Activated CD8-positive, alpha-beta T cell treated with anti-CD3 and anti-CD28 coated beads for 36 hours (primary cell): ENCODE results near the gene ETDA. TPM values are rescaled to one million over a fixed set of nuclear protein-coding genes. Genes with fewer than 3 reads are reported as not detected.
"Not testable (repeated sequence)": the region's sequence is repeated elsewhere in the genome, so short reads cannot be mapped to it uniquely, and the experiment has no call there.

Experiments used
- ATAC-seq: fragments of 200-7000 bp; cut with Tn5 transposase; one replicate; pipeline ENCODE4 v1.10.0; 2021; ENCODE audit warnings: mild to moderate bottlenecking, moderate library complexity
- CTCF ChIA-PET: fragments of 350-600 bp; sonication (Branson Sonifier 250); formaldehyde crosslinking; loops from one replicate; lab custom pipeline; 2021; ENCODE audit warnings: antibody characterized with exemption; lab: Charles Lee
- POLR2A ChIA-PET: fragments of 350-600 bp; sonication (Branson Sonifier 250); formaldehyde crosslinking; loops from one replicate; lab custom pipeline; 2021; ENCODE audit warnings: antibody characterized with exemption; lab: Charles Lee
- DNase-seq: peaks from one replicate; pipeline ENCODE4 v3.0.0-alpha.2; 2020
- H3K27ac Mint-ChIP-seq: one replicate; pipeline ENCODE4 v1.8.0; 2021; ENCODE audit warnings: mild to moderate bottlenecking, mixed read lengths
- H3K27me3 Mint-ChIP-seq: one replicate; pipeline ENCODE4 v1.8.0; 2021; ENCODE audit warnings: mixed read lengths
- H3K36me3 Mint-ChIP-seq: one replicate; pipeline ENCODE4 v1.8.0; 2021; ENCODE audit warnings: low read depth, mixed read lengths
- H3K4me1 Mint-ChIP-seq: one replicate; pipeline ENCODE4 v1.8.0; 2021; ENCODE audit warnings: low read depth, mixed read lengths
- H3K4me3 Mint-ChIP-seq: one replicate; pipeline ENCODE4 v1.8.0; 2021; ENCODE audit warnings: mild to moderate bottlenecking, moderate library complexity, mixed read lengths
- H3K9me3 Mint-ChIP-seq: one replicate; pipeline ENCODE4 v1.8.0; 2021; ENCODE audit warnings: mixed read lengths
- intact Hi-C: fragments of 100-400 bp; cut with micrococcal nuclease; formaldehyde crosslinking; loops from one replicate; pipeline ENCODE4 v1.10.0; 2022
- total RNA-seq, 2 experiments: library from RNA; stranded (reverse); gene quantifications; one replicate each; pipeline ENCODE4 v1.2.3, GENCODE V29; 2021
- TF ChIP-seq, protein P1 (sequence below): fragments of 200-600 bp; IDR thresholded peaks from one replicate; pipeline ENCODE4 v1.8.0; 2022; ENCODE audit warnings: antibody characterized with exemption, mild to moderate bottlenecking

The ETDA gene
- total RNA-seq, 2 experiments from 2014 or later: not detected

DNA sequence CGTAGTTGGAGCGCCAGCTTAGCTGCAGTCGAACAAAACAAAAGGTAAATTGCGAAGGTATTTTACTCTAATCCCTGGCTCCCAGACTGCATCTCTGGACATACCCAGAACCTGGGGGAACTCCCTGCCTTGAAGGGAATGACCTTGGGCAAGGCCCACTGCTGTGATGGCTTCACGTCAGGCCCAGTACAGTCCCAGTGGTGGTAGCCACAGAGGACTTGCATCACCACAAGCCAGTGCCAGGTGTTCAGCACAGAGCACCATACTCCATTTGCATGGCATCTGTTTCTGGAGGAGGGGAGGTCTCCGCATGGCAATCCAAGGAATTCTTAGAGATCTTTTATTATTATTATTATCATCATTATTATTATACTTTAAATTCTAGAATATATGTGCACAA lies 5.6 kb downstream of the ETDA start:
- H3K4me3 Mint-ChIP-seq: no peak overlapping the region
- DNase-seq (no peak), ATAC-seq (no peak)
- H3K4me1 Mint-ChIP-seq: no peaks in the 10 kb centered on the region
- H3K27ac Mint-ChIP-seq: no peak overlapping the region
- peaks cover 2% of the 10 kb centered on the region for H3K9me3 Mint-ChIP-seq
- TF ChIP-seq, protein P1, sequence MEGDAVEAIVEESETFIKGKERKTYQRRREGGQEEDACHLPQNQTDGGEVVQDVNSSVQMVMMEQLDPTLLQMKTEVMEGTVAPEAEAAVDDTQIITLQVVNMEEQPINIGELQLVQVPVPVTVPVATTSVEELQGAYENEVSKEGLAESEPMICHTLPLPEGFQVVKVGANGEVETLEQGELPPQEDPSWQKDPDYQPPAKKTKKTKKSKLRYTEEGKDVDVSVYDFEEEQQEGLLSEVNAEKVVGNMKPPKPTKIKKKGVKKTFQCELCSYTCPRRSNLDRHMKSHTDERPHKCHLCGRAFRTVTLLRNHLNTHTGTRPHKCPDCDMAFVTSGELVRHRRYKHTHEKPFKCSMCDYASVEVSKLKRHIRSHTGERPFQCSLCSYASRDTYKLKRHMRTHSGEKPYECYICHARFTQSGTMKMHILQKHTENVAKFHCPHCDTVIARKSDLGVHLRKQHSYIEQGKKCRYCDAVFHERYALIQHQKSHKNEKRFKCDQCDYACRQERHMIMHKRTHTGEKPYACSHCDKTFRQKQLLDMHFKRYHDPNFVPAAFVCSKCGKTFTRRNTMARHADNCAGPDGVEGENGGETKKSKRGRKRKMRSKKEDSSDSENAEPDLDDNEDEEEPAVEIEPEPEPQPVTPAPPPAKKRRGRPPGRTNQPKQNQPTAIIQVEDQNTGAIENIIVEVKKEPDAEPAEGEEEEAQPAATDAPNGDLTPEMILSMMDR: no peak
- CTCF ChIA-PET: no interaction called here
- no peaks in the 10 kb centered on the region for H3K36me3 Mint-ChIP-seq
- intact Hi-C loops: no loop called here
- no peaks in the 10 kb centered on the region for H3K27me3 Mint-ChIP-seq
- POLR2A ChIA-PET: no interaction called here

DNA sequence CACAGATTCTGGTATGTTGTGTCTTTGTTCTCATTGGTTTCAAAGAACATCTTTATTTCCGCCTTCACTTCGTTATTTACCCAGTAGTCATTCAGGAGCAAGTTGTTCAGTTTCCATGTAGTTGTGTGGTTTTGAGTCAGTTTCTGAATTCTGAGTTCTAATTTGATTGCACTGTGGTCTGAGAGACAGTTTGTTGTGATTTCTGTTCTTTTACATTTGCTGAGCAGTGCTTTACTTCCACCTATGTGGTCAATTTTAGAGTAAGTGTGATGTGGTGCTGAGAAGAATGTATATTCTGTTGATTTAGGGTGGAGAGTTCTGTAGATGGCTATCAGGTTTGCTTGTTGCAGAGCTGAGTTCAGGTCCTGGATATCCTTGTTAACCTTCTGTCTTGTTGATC lies 9.1 kb downstream of the ETDA start:
- H3K4me1 Mint-ChIP-seq, H3K36me3 Mint-ChIP-seq, H3K27ac Mint-ChIP-seq, DNase-seq, H3K4me3 Mint-ChIP-seq, POLR2A ChIA-PET, H3K27me3 Mint-ChIP-seq, CTCF ChIA-PET, ATAC-seq, intact Hi-C loops, H3K9me3 Mint-ChIP-seq: not testable (repeated sequence)

DNA sequence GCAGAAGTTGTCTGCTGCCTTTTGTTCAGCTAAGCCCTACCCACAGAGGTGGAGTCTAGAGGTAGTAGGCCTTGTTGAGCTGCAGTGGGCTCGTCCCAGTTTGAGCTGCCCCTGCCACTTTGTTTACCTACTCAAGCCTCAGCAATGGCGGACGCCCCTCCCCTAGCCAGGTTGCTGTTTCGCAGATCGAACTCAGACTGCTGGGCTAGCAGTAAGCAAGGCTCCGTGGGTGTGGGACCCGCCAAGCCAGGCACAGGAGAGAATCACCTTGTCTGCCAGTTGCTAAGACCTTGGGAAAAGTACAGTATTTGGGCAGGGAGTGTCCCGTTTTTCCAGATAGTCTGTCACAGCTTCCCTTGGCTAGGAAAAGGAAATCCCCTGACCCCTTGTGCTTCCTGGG lies 11.5 kb downstream of the ETDA start:
- ATAC-seq, H3K4me3 Mint-ChIP-seq, H3K4me1 Mint-ChIP-seq, CTCF ChIA-PET, POLR2A ChIA-PET, intact Hi-C loops, H3K9me3 Mint-ChIP-seq, H3K27ac Mint-ChIP-seq, H3K27me3 Mint-ChIP-seq, DNase-seq, H3K36me3 Mint-ChIP-seq: not testable (repeated sequence)

DNA sequence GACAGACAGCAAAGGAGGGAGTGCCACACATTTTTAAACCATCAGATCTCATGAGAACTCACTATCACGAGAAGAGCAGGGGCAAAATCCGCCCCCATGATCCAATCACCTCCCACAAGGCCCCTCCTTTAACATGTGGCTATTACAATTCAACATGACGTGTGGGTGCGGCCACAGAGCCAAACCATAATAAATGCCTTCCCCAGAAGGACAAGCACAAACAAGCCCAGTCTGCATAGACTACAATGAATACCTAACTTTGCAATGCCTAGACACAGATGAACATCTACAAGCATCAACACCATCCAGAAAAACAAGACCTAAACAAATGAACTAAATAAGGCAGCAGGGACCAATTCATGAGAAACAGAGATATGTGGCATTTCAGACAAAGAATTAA lies 12.3 kb downstream of the ETDA start:
- H3K4me1 Mint-ChIP-seq: no peaks in the 10 kb centered on the region
- POLR2A ChIA-PET: no interaction called here
- intact Hi-C loops: no loop called here
- no peak overlapping the region for H3K4me3 Mint-ChIP-seq
- DNase-seq (no peak), ATAC-seq (no peak)
- H3K36me3 Mint-ChIP-seq: no peaks in the 10 kb centered on the region
- H3K27me3 Mint-ChIP-seq: peaks cover 3% of the 10 kb centered on the region
- no peak overlapping the region for H3K27ac Mint-ChIP-seq
- CTCF ChIA-PET: no interaction called here
- TF ChIP-seq, protein P1: no peak
- H3K9me3 Mint-ChIP-seq: peaks cover 2% of the 10 kb centered on the region

DNA sequence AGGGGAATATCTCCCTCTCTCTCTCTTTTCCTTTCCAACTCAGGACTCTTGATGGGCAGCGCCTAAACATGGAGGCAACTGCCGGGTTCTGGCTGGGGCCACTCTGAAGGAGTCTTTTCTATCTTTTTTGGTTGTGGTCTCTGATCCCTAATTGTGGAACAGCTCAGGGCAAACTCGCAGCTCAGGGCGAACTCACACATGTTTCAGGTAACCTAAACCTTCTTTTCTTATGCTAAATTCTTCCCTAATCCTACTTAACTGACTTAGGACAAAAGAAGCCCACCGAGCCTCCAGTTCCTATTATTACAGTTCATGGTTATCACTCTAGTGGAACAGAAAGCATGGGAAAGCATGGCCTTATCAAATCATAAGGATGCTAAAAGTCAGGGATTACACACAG lies 21.3 kb downstream of the ETDA start:
- POLR2A ChIA-PET: no interaction called here
- H3K4me1 Mint-ChIP-seq: no peaks in the 10 kb centered on the region
- peaks cover 2% of the 10 kb centered on the region for H3K9me3 Mint-ChIP-seq
- CTCF ChIA-PET: no interaction called here
- H3K27ac Mint-ChIP-seq: no peak overlapping the region
- no peaks in the 10 kb centered on the region for H3K36me3 Mint-ChIP-seq
- intact Hi-C loops: no loop called here
- TF ChIP-seq, protein P1: no peak
- ATAC-seq (no peak), DNase-seq (no peak)
- H3K27me3 Mint-ChIP-seq: no peaks in the 10 kb centered on the region
- no peak overlapping the region for H3K4me3 Mint-ChIP-seq

DNA sequence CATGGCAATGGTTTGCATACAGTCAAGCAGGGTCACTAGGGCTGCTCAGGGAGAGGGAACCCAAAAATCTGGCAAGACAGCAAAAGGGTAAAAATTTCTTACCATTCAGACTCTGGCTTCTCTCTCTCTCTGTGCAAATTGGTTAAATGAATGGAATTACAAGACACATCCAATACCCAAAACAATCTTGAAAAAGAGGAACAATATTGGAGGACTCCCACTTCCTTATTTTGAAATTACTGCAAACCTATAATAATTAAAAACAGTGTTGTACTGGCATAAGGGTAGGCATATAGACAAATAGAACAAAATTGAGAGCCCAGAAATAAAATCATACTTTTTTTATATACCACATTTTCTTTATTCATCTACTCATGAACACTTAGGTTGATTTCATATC lies 24.1 kb downstream of the ETDA start:
- Mint-ChIP-seq H3K4me1 (no peaks in the 10 kb centered on the region), H3K36me3 (peaks cover 3% of the 10 kb centered on the region), H3K27me3 (no peaks in the 10 kb centered on the region), H3K4me3 (no peak overlapping the region), H3K27ac (no peak overlapping the region), H3K9me3 (peaks cover 22% of the 10 kb centered on the region)
- DNase-seq: no peak
- TF ChIP-seq, protein P1: no peak
- intact Hi-C loops: no loop called here
- POLR2A ChIA-PET: no interaction called here
- ATAC-seq: no peak
- CTCF ChIA-PET: no interaction called here
